GM12878 (cell line): ENCODE results near the gene MARCHF4. TPM values are rescaled to one million over a fixed set of nuclear protein-coding genes. Genes with fewer than 3 reads are reported as not detected.

ENCODE experiments used
- ATAC-seq: fragments of 200-7000 bp; cut with Tn5 transposase; 3 replicates; pipeline ENCODE4 v1.9.1; 2020; ENCODE audit warnings: mild to moderate bottlenecking, moderate library complexity
- BruUV-seq: library from RNA; stranded (reverse); fragments of 400-500 nt; replicated peaks from 2 replicates; lab custom pipeline; 2021; lab: Mats Ljungman, UMichigan
- CTCF ChIA-PET: fragments of 300-600 bp; sonication (Branson Sonifier 250); formaldehyde crosslinking; extraction: SDS; loops from one replicate; lab custom pipeline; 2021; ENCODE audit warnings: inconsistent platforms; lab: Yijun Ruan, JAX
- POLR2A ChIA-PET: fragments of 350-600 bp; formaldehyde crosslinking; extraction: SDS; loops from one replicate; lab custom pipeline; 2021; ENCODE audit warnings: inconsistent platforms; lab: Charles Lee
- RAD21 ChIA-PET: fragments of 300-600 bp; sonication (Branson Sonifier 250); formaldehyde crosslinking; loops from one replicate; lab custom pipeline; 2023; ENCODE audit warnings: antibody characterized with exemption; ENCODE audit not compliant: unreplicated experiment; lab: Charles Lee
- SMC1A ChIA-PET: fragments of 300-600 bp; sonication (Branson Sonifier 250); formaldehyde crosslinking; loops from one replicate; lab custom pipeline; 2023; ENCODE audit not compliant: unreplicated experiment, uncharacterized antibody; lab: Charles Lee
- DNase-seq: peaks from one replicate; pipeline ENCODE4 v3.0.0-alpha.2; 2011; ENCODE audit warnings: low read depth, low spot score
- FAIRE-seq: peaks from 3 replicates; lab custom pipeline; 2011; peaks lifted over from hg19 to GRCh38; lab: Jason Lieb, UNC
- H2AFZ ChIP-seq: 2 replicates; pipeline ENCODE4 v1.6.0; 2011; ENCODE audit warnings: low read depth, low read length, control low read depth; ENCODE audit not compliant: control insufficient read depth
- H3K27ac ChIP-seq: 2 replicates; pipeline ENCODE4 v1.5.1; 2011; ENCODE audit warnings: control low read depth; ENCODE audit not compliant: control insufficient read depth, insufficient read depth
- H3K27me3 ChIP-seq, 2 experiments: replicated peaks in 1 of 2; 2 replicates each; pipeline versions ENCODE4 v1.6.0 to v1.6.1; 2011; ENCODE audit warnings: low read length in 1 of 2; ENCODE audit not compliant: control insufficient read depth in 2 of 2, insufficient read depth in 2 of 2
- H3K36me3 ChIP-seq, 2 experiments: 2 replicates each; pipeline ENCODE4 v1.5.1; 2011; ENCODE audit warnings: low read length in 1 of 2; ENCODE audit not compliant: control insufficient read depth in 2 of 2, insufficient read depth in 2 of 2
- H3K4me1 ChIP-seq: 2 replicates; pipeline ENCODE4 v1.6.1; 2011; ENCODE audit warnings: mild to moderate bottlenecking, low read length, moderate library complexity, mixed read lengths; ENCODE audit not compliant: control insufficient read depth, insufficient read depth
- H3K4me2 ChIP-seq: 2 replicates; pipeline ENCODE4 v1.6.0; 2011; ENCODE audit warnings: control low read depth; ENCODE audit not compliant: control insufficient read depth, insufficient read depth
- H3K4me3 ChIP-seq: fragments of 200-600 bp; sonication (generic); 2 replicates; pipeline ENCODE4 v1.5.1; 2016
- H3K79me2 ChIP-seq: 2 replicates; pipeline ENCODE4 v1.6.0; 2011; ENCODE audit warnings: low read length; ENCODE audit not compliant: control insufficient read depth, insufficient read depth
- H3K9ac ChIP-seq: 2 replicates; pipeline ENCODE4 v1.8.0; 2011; ENCODE audit warnings: low read length, control low read depth, mixed read lengths; ENCODE audit not compliant: control insufficient read depth, insufficient read depth
- H3K9me3 ChIP-seq: replicated peaks from 3 replicates; pipeline ENCODE4 v1.5.1; 2011; ENCODE audit warnings: mild to moderate bottlenecking, low read length; ENCODE audit not compliant: control insufficient read depth, insufficient read depth
- H4K20me1 ChIP-seq: 2 replicates; pipeline ENCODE4 v1.6.0; 2011; ENCODE audit not compliant: control insufficient read depth, insufficient read depth
- BACH1 ChIP-seq: fragments of 450-650 bp; IDR thresholded peaks from 2 replicates; pipeline ENCODE4 v1.6.1; 2017; ENCODE audit warnings: mild to moderate bottlenecking, borderline replicate concordance
- BHLHE40 ChIP-seq, 2 experiments: fragments of 450-650 bp in 1 of 2; IDR thresholded peaks; 2 replicates each; pipeline ENCODE4 v1.6.1; 2011 to 2017; ENCODE audit warnings: low read depth in 2 of 2, borderline replicate concordance in 1 of 2, improper control_type of control experiment in 1 of 2, low read length in 1 of 2, mild to moderate bottlenecking in 1 of 2
- CREB1 ChIP-seq: IDR thresholded peaks from 2 replicates; pipeline ENCODE4 v1.6.1; 2012; ENCODE audit warnings: low read depth, mild to moderate bottlenecking, inconsistent platforms
- CREM ChIP-seq: IDR thresholded peaks from 2 replicates; pipeline ENCODE4 v1.6.1; 2014; ENCODE audit warnings: antibody characterized with exemption, low read depth
- CUX1 ChIP-seq: IDR thresholded peaks from 2 replicates; pipeline ENCODE4 v1.6.1; 2012; ENCODE audit warnings: improper control_type of control experiment, low read depth, low read length; ENCODE audit not compliant: insufficient replicate concordance
- ETV6 ChIP-seq, 2 experiments: fragments of 450-650 bp in 1 of 2; IDR thresholded peaks in 1 of 2; conservative IDR thresholded peaks in 1 of 2; 2 replicates each; pipeline ENCODE4 v1.6.1; 2014; ENCODE audit warnings: antibody characterized with exemption in 1 of 2, borderline replicate concordance in 1 of 2, low read depth in 1 of 2, mild to moderate bottlenecking in 1 of 2, moderate library complexity in 1 of 2
- IRF4 ChIP-seq: IDR thresholded peaks from 2 replicates; pipeline ENCODE4 v1.6.1; 2011; ENCODE audit warnings: low read depth, low read length
- KDM1A ChIP-seq: fragments of 200-600 bp; sonication (generic); IDR thresholded peaks from 2 replicates; pipeline ENCODE4 v1.6.1; 2016; ENCODE audit warnings: borderline replicate concordance
- LARP7 ChIP-seq: fragments of 450-650 bp; IDR thresholded peaks from 2 replicates; pipeline ENCODE4 v1.6.1; 2017; ENCODE audit warnings: mild to moderate bottlenecking
- MYC ChIP-seq: IDR thresholded peaks from 2 replicates; pipeline ENCODE4 v1.6.1; 2011; ENCODE audit warnings: mild to moderate bottlenecking, low read length, moderate library complexity, inconsistent platforms; ENCODE audit not compliant: insufficient read depth, insufficient replicate concordance, insufficient read length, severe bottlenecking
- PAX5 ChIP-seq: IDR thresholded peaks from 2 replicates; pipeline ENCODE4 v1.6.1; 2011; ENCODE audit warnings: low read depth, low read length, borderline replicate concordance
- RAD21 ChIP-seq: IDR thresholded peaks from 2 replicates; pipeline ENCODE4 v1.6.1; 2011; ENCODE audit warnings: mild to moderate bottlenecking, low read depth, low read length, moderate library complexity; ENCODE audit not compliant: insufficient read depth
- REST ChIP-seq: IDR thresholded peaks from 2 replicates; pipeline ENCODE4 v1.6.1; 2012; ENCODE audit warnings: mild to moderate bottlenecking, low read depth, low read length
- SIN3A ChIP-seq: IDR thresholded peaks from 2 replicates; pipeline ENCODE4 v1.6.1; 2012; ENCODE audit warnings: low read depth, low read length, improper control_type of control experiment
- TCF3 ChIP-seq: IDR thresholded peaks from 2 replicates; pipeline ENCODE4 v1.6.1; 2012; ENCODE audit warnings: low read depth, mild to moderate bottlenecking, low read length, borderline replicate concordance; ENCODE audit not compliant: insufficient read depth
- WGBS: methylation state at CpG from one replicate; pipeline ENCODE4 v1.1.6; 2016; ENCODE audit warnings: low lambda C conversion rate; ENCODE audit not compliant: insufficient replicate concordance, insufficient coverage; ENCODE audit errors: missing lambda C conversion rate; 5-methylcytosine and 5-hydroxymethylcytosine counted together
- in situ Hi-C: fragments of 300-500 bp; cut with MboI; formaldehyde crosslinking; loops from 9 replicates; pipeline ENCODE4 v1.14.3; 2018; ENCODE audit warnings: mixed read lengths
- intact Hi-C: fragments of 100-400 bp; cut with micrococcal nuclease; formaldehyde crosslinking; loops from one replicate; pipeline ENCODE4 v1.14.2; 2022; ENCODE audit not compliant: unreplicated experiment
- polyA plus RNA-seq, 11 experiments: library from polyadenylated mRNA; depleted of rRNA in 4 of 11; unstranded in 6 of 11; stranded (reverse) in 5 of 11; fragments of >200 nt; fragmentation: Nextera tagmentation in 4 of 11; fragmentation: Illumina TruSeq in 1 of 11; extraction: Ambion mirVana in 4 of 11; extraction: Trizol in 1 of 11; gene quantifications; 1 replicate in 1 of 11; 2 replicates in 10 of 11; pipeline versions ENCODE4 v1.2.1 to v1.2.3, GENCODE V29; 2011 to 2016; ENCODE audit warnings: inconsistent platforms in 2 of 11, missing spikeins in 2 of 11, low read depth in 1 of 11
- total RNA-seq, 4 experiments: library from RNA; depleted of rRNA in 3 of 4; stranded (reverse); fragments of >200 nt in 3 of 4; fragmentation: Illumina TruSeq in 1 of 4; extraction: Trizol in 1 of 4; gene quantifications; 2 replicates each; pipeline versions ENCODE4 v1.2.1 to v1.2.3, GENCODE V29; 2013 to 2021

MARCHF4 gene
- total and polyA plus RNA-seq, 10 of the 15 experiments (the other 5 are each of a cell fraction or from before 2014, with no cell fraction given) = not detected

GRCh38 chr2:216327447-216327935 lies 44.8 kb downstream of the MARCHF4 start:
- SMC1A ChIA-PET = interaction anchor here (0.6 to 1.3 kb wide), 3 partner anchors 18 to 190 kb away, joined by 3 read pairs; no protein-coding TSS in a partner anchor
- H3K4me3 ChIP-seq = no peak overlapping the region
- RAD21 ChIA-PET = interaction anchor here (0.6 kb wide), 1 partner anchor 193 kb away, joined by 3 read pairs; no protein-coding TSS in a partner anchor
- no peak overlapping the region for H3K27ac ChIP-seq
- H4K20me1 ChIP-seq = no peaks in the 10 kb centered on the region
- H3K4me2 ChIP-seq = no peak overlapping the region
- H3K27me3 ChIP-seq = no peaks in the 10 kb centered on the region
- H3K36me3 ChIP-seq = no peaks in the 10 kb centered on the region
- ATAC-seq (no peak), FAIRE-seq (no peak), DNase-seq (no peak)
- CTCF ChIA-PET = interaction anchor here (0.6 to 0.8 kb wide), 2 partner anchors 16 to 1011 kb away, joined by 3 read pairs; no protein-coding TSS in a partner anchor
- POLR2A ChIA-PET = no interaction called here
- TF ChIP-seq MYC (no peak), CREB1 (no peak), BACH1 (no peak), REST (no peak), SIN3A (no peak), CREM (no peak), RAD21 (no peak), ETV6 (conservative IDR thresholded peaks at IDR 0.05 in 1 of 2, IDR thresholded peaks at IDR 0.05 in 1 of 2; ENCODE audit: borderline replicate concordance in 1 of 2, low read depth in 1 of 2) (no peak), PAX5 (no peak), BHLHE40 (IDR thresholded peaks at IDR 0.05; ENCODE audit: borderline replicate concordance in 1 of 2, low read depth in 2 of 2, low read length in 1 of 2) (no peak), IRF4 (no peak), LARP7 (no peak), KDM1A (no peak), CUX1 (no peak), TCF3 (no peak)
- H3K79me2 ChIP-seq = no peaks in the 10 kb centered on the region
- intact Hi-C loops = no loop called here
- in situ Hi-C loops = no loop called here
- BruUV-seq = no TSS peak
- H2AFZ ChIP-seq = no peak overlapping the region
- H3K9ac ChIP-seq = no peak overlapping the region
- no peaks in the 10 kb centered on the region for H3K4me1 ChIP-seq
- WGBS = 48% methylated on average over 1 of the region's 1 CpG
- H3K9me3 ChIP-seq = no peaks in the 10 kb centered on the region
